Chondrocyte (in vitro differentiated cells): Measurements from ENCODE around the gene POLD4. TPM values are rescaled to one million over a fixed set of nuclear protein-coding genes. Genes with fewer than 3 reads are reported as not detected.

ENCODE experiments used
- DNase-seq: peaks from one replicate; pipeline ENCODE4 v3.0.0; 2021; ENCODE audit warnings: mixed read lengths, low spot score
- H3K27ac Mint-ChIP-seq: one replicate; pipeline ENCODE4 v1.8.0; 2021; ENCODE audit warnings: mild to moderate bottlenecking, moderate library complexity, mixed read lengths; ENCODE audit not compliant: unreplicated experiment
- H3K27me3 Mint-ChIP-seq: 2 replicates; pipeline ENCODE4 v1.8.0; 2021; ENCODE audit warnings: low read depth, mixed read lengths
- H3K36me3 Mint-ChIP-seq: 2 replicates; pipeline ENCODE4 v1.8.0; 2021; ENCODE audit warnings: low read depth, mixed read lengths
- H3K4me1 Mint-ChIP-seq: 2 replicates; pipeline ENCODE4 v1.8.0; 2021; ENCODE audit warnings: low read depth, mild to moderate bottlenecking, mixed read lengths
- H3K4me3 Mint-ChIP-seq: one replicate; pipeline ENCODE4 v1.8.0; 2021; ENCODE audit warnings: mild to moderate bottlenecking, moderate library complexity, mixed read lengths; ENCODE audit not compliant: unreplicated experiment
- H3K9me3 Mint-ChIP-seq: 2 replicates; pipeline ENCODE4 v1.8.0; 2021; ENCODE audit warnings: low read depth, mixed read lengths
- total RNA-seq: library from RNA; stranded (reverse); gene quantifications from 3 replicates; pipeline ENCODE4 v1.2.1, GENCODE V29; 2021
- TF ChIP-seq, protein P1 (sequence below): fragments of 200-600 bp; sonication (generic); IDR thresholded peaks from 2 replicates; pipeline ENCODE4 v1.5.0; 2021; ENCODE audit warnings: antibody characterized with exemption, mild to moderate bottlenecking, moderate library complexity

Gene POLD4
- total RNA-seq, 1 donor from 2014 or later = 67.7 TPM

DNA sequence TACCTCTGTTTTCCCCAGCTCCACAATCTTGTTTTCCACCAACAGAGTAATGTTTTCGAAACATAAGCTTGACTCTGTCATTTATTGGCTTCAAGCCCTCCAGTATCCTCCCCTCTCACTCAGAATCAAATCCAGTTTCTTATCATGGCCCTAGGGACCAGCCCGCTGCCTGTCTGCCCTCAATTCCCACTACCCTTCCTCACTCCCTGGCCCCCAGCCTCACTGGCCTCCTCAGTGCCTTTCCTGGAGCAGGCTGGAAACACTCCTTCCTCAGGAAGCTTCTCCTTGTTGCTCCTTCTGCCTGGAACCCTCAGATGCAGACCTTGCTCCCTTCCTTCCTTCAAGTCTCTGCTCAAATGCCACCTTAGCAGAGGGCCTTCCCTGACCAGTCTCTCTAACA is 3.9 kb downstream of the POLD4 start:
- DNase-seq = no peak
- Mint-ChIP-seq H3K27ac (peak overlapping the region; percentile 30), H3K4me3 (no peak overlapping the region), H3K9me3 (no peaks in the 10 kb centered on the region), H3K36me3 (no peaks in the 10 kb centered on the region), H3K27me3 (no peaks in the 10 kb centered on the region), H3K4me1 (peaks cover 48% of the 10 kb centered on the region)
- TF ChIP-seq, protein P1, sequence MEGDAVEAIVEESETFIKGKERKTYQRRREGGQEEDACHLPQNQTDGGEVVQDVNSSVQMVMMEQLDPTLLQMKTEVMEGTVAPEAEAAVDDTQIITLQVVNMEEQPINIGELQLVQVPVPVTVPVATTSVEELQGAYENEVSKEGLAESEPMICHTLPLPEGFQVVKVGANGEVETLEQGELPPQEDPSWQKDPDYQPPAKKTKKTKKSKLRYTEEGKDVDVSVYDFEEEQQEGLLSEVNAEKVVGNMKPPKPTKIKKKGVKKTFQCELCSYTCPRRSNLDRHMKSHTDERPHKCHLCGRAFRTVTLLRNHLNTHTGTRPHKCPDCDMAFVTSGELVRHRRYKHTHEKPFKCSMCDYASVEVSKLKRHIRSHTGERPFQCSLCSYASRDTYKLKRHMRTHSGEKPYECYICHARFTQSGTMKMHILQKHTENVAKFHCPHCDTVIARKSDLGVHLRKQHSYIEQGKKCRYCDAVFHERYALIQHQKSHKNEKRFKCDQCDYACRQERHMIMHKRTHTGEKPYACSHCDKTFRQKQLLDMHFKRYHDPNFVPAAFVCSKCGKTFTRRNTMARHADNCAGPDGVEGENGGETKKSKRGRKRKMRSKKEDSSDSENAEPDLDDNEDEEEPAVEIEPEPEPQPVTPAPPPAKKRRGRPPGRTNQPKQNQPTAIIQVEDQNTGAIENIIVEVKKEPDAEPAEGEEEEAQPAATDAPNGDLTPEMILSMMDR = no peak

DNA sequence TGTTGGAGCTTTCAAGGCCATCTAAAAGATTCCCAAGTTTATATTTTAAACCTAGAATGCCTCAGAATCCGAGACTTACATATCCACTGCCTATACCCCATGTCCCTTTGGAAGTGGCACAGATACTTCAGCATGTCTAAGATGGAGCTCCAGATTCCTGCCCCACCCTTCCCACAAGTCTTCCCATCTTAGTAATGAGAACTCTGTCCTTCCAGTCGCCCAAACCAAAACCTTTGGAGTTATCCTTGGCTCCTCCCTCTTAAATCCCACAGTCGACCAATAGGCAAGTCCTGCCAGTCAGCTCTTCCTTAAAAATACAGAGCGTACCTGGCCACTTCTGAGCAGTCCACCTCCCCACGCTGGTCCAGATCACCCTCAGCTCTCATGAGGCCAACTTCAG is 4.3 kb downstream of the POLD4 start:
- no peaks in the 10 kb centered on the region for H3K36me3 Mint-ChIP-seq
- H3K4me3 Mint-ChIP-seq = no peak overlapping the region
- DNase-seq = no peak
- H3K27me3 Mint-ChIP-seq = no peaks in the 10 kb centered on the region
- TF ChIP-seq, protein P1 = no peak
- no peaks in the 10 kb centered on the region for H3K9me3 Mint-ChIP-seq
- H3K27ac Mint-ChIP-seq = peak overlapping the region; percentile 7
- peaks cover 44% of the 10 kb centered on the region for H3K4me1 Mint-ChIP-seq

DNA sequence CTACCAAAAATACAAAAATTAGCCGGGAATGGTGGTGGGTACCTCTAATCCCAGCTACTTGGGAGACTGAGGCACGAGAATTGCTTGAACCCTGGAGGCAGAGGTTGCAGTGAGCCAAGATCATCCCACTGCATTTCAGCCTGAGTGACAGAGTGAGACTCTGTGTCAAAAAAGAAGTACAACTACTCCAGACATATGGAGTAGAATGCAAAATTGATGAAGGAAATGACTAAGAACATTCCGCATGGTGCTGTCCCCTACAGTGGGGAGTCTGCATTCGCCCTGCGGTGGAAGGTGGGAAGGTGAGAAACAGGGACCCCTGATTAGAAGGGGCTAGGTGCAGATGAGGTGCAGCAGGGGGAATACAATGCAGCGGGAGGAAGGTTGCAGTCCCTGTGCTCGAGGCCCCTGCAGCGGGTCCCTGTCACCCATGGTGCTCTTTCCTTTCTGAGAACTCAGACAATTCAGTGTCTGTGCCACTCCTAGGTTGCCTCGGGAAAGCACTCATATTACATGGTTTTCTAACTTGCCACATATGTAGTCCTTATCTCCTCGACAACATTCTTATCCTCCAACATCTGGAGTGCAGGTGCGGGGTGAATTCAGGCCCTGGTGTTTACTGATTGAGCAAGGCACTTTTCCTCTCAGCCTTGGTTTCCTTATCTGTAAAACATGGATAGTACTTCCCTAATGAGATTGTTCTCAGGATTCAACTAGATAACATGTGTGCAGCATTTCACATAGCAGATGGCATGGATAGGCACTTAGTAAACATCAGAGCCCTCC is 5.2 kb downstream of the POLD4 start:
- no peaks in the 10 kb centered on the region for H3K36me3 Mint-ChIP-seq
- DNase-seq = no peak
- peaks cover 40% of the 10 kb centered on the region for H3K4me1 Mint-ChIP-seq
- H3K4me3 Mint-ChIP-seq = no peak overlapping the region
- H3K27me3 Mint-ChIP-seq = no peaks in the 10 kb centered on the region
- no peaks in the 10 kb centered on the region for H3K9me3 Mint-ChIP-seq
- TF ChIP-seq, protein P1 = no peak
- peak overlapping the region; percentile 28 for H3K27ac Mint-ChIP-seq

DNA sequence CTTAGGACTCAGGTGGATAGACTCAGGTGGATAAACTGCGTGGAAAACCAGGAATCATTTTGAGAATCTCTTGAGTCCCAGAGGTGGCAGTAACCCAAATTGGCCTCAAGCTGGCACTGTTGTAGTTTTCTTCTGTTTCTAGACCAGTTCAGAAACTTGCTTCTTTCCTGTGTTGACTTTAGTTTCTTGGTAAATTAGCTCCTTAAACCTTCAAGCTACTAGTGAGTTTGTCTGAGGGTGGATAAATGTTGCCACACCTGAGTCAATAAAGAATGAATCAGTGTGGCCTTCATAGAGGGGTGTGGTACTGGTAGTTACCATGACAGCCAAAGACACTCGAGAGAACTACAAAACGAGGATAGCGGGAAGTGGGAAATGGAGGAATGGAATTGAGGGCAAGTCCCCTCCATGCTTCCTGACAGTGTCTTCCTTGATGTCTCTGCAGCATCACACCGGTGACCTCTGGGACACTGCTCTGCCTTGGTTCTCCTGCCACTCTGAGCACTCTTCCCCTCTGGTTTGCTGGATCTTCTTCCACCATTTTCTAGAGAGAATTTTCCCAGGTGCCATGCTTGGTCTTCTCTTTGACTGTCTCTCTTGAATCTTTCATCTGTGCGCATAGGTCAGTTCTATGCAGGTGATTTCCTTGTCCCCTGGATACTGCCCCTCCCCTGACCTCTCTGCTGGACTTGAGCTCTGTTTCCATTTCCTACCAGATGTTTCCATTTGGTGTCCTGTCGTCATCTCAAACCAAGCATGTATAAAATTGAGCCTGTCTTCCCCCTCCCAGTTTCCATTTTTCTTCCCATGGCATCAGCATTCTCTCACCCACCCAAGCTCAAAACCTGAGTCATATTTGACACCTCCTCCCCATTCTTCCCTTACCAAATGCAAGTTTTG is 7.2 kb downstream of the POLD4 start:
- DNase-seq = no peak
- peaks cover 4% of the 10 kb centered on the region for H3K9me3 Mint-ChIP-seq
- peak overlapping the region; percentile 41 for H3K27ac Mint-ChIP-seq
- no peak overlapping the region for H3K4me3 Mint-ChIP-seq
- no peaks in the 10 kb centered on the region for H3K27me3 Mint-ChIP-seq
- no peaks in the 10 kb centered on the region for H3K36me3 Mint-ChIP-seq
- TF ChIP-seq, protein P1 = peak; percentile 85
- peaks cover 25% of the 10 kb centered on the region for H3K4me1 Mint-ChIP-seq

DNA sequence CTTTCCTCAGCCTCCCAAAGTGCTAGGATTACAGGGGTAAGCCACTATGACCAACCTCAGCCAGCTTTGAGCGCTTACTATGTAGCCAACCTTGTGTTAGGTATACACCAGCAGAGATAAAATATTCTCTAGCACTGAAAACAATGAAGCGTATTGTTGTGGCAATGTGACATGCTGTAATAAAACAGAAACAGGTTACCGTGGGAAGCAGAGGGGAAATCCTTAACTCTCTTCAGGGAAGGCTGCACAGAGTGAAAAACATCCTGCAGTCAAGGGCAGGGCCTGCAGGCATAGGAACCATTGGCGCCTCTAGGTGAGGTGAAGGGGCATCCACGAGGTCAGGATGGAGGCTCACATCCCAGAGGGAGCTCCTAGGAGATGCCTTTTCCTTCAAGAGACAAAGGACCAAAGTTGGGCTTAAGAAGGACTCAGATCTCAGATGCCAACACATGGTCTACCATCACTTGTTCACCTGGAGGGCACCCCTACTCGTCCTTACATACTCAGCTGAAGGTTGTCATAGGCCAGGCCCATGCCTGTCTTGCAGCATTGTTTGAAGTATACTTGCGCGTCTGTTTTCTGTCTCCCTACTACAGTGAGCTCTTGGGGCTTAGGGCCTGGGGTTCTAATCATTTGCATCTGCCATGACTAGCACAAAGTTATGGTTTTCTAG is 8.0 kb downstream of the POLD4 start:
- TF ChIP-seq, protein P1 = no peak
- Mint-ChIP-seq H3K4me3 (no peak overlapping the region), H3K27me3 (no peaks in the 10 kb centered on the region), H3K27ac (no peak overlapping the region), H3K4me1 (peaks cover 22% of the 10 kb centered on the region), H3K9me3 (peaks cover 4% of the 10 kb centered on the region), H3K36me3 (no peaks in the 10 kb centered on the region)
- no peak for DNase-seq
